Breast epithelium (tissue), 4 donors: ENCODE data around the gene SLC43A2. TPM values are rescaled to one million over a fixed set of nuclear protein-coding genes. Genes with fewer than 3 reads are reported as not detected.

Experiments
- DNase-seq, 2 donors: peaks; one replicate each; pipeline ENCODE4 v3.0.0-alpha.2; 2019; ENCODE audit warnings: low spot score in 2 of 2
- H3K27ac ChIP-seq, 2 donors: fragments of 200-600 bp; sonication (generic) in 1 of 2; one replicate each; pipeline ENCODE4 v1.5.1; 2016 to 2019; ENCODE audit warnings: mild to moderate bottlenecking in 1 of 2
- H3K27me3 ChIP-seq, 2 donors: fragments of 200-600 bp; sonication (generic) in 1 of 2; one replicate each; pipeline versions ENCODE4 v1.5.1 to v1.6.0; 2017 to 2019; ENCODE audit warnings: control low read depth in 1 of 2, mild to moderate bottlenecking in 1 of 2
- H3K36me3 ChIP-seq: fragments of 200-600 bp; one replicate; pipeline ENCODE4 v1.5.1; 2019
- H3K4me1 ChIP-seq, 2 donors: fragments of 200-600 bp; sonication (generic); one replicate each; pipeline ENCODE4 v1.5.1; 2016 to 2019; ENCODE audit warnings: control low read depth in 1 of 2
- H3K4me3 ChIP-seq, 3 donors: fragments of 200-600 bp; sonication (generic); 1 replicate in 2 of 3; 2 replicates in 1 of 3; pipeline ENCODE4 v1.5.1; 2016 to 2019; ENCODE audit warnings: mild to moderate bottlenecking in 3 of 3, moderate library complexity in 2 of 3
- H3K9me3 ChIP-seq, 2 donors: fragments of 200-600 bp; sonication (generic) in 1 of 2; one replicate each; pipeline ENCODE4 v1.5.1; 2016 to 2019; ENCODE audit warnings: control low read depth in 1 of 2
- POLR2A ChIP-seq: fragments of 450-650 bp; IDR thresholded peaks from one replicate; pipeline ENCODE4 v1.6.1; 2016; ENCODE audit warnings: antibody characterized with exemption, mild to moderate bottlenecking, moderate library complexity
- POLR2AphosphoS5 ChIP-seq, 3 donors: sonication (generic); formaldehyde crosslinking; IDR thresholded peaks; one replicate each; pipeline ENCODE4 v1.6.1; 2017; ENCODE audit warnings: antibody characterized with exemption in 3 of 3
- intact Hi-C: fragments of 100-400 bp; cut with DNase I; formaldehyde crosslinking; loops from one replicate; pipeline ENCODE4 v1.15.1; 2023; ENCODE audit warnings: low total_unique reads
- total RNA-seq, 3 donors: library from RNA; depleted of rRNA; stranded (reverse); fragments of >200 nt; gene quantifications; one replicate each; pipeline ENCODE4 v1.1.0, GENCODE V29; 2016
- TF ChIP-seq, protein P1 (sequence below), 3 donors: fragments of 450-650 bp; IDR thresholded peaks; one replicate each; pipeline ENCODE4 v1.5.1; 2016 to 2017; ENCODE audit warnings: antibody characterized with exemption in 3 of 3, mild to moderate bottlenecking in 3 of 3, moderate library complexity in 3 of 3

The SLC43A2 gene
- total RNA-seq, 3 donors from 2014 or later: 13.8 to 18.9 (median 14.9) TPM

- intact Hi-C loops: loop anchor here (5.0 kb wide), 1 partner anchor 57 kb away; no protein-coding TSS in a partner anchor
- DNase-seq: peak in 1 of 2 donors; percentile 57
- H3K27ac ChIP-seq: peak overlapping the region; percentile 90 to 99
- peak overlapping the region; percentile 63 to 84 (median 79) for H3K4me3 ChIP-seq
- H3K4me1 ChIP-seq: peaks cover 0 to 12% of the 10 kb centered on the region in 2 donors
- H3K9me3 ChIP-seq: no peaks in the 10 kb centered on the region
- H3K27me3 ChIP-seq: no peaks in the 10 kb centered on the region
- TF ChIP-seq, protein P1, sequence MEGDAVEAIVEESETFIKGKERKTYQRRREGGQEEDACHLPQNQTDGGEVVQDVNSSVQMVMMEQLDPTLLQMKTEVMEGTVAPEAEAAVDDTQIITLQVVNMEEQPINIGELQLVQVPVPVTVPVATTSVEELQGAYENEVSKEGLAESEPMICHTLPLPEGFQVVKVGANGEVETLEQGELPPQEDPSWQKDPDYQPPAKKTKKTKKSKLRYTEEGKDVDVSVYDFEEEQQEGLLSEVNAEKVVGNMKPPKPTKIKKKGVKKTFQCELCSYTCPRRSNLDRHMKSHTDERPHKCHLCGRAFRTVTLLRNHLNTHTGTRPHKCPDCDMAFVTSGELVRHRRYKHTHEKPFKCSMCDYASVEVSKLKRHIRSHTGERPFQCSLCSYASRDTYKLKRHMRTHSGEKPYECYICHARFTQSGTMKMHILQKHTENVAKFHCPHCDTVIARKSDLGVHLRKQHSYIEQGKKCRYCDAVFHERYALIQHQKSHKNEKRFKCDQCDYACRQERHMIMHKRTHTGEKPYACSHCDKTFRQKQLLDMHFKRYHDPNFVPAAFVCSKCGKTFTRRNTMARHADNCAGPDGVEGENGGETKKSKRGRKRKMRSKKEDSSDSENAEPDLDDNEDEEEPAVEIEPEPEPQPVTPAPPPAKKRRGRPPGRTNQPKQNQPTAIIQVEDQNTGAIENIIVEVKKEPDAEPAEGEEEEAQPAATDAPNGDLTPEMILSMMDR (IDR thresholded peaks at IDR 0.05): peak; percentile 41 to 71 (median 43)
- TF ChIP-seq POLR2AphosphoS5 (IDR thresholded peaks at IDR 0.05): no peak
- H3K36me3 ChIP-seq: no peaks in the 10 kb centered on the region
Observed at GRCh38 chr17:1629504-1630310, 1.1 kb upstream of the SLC43A2 start.

DNA sequence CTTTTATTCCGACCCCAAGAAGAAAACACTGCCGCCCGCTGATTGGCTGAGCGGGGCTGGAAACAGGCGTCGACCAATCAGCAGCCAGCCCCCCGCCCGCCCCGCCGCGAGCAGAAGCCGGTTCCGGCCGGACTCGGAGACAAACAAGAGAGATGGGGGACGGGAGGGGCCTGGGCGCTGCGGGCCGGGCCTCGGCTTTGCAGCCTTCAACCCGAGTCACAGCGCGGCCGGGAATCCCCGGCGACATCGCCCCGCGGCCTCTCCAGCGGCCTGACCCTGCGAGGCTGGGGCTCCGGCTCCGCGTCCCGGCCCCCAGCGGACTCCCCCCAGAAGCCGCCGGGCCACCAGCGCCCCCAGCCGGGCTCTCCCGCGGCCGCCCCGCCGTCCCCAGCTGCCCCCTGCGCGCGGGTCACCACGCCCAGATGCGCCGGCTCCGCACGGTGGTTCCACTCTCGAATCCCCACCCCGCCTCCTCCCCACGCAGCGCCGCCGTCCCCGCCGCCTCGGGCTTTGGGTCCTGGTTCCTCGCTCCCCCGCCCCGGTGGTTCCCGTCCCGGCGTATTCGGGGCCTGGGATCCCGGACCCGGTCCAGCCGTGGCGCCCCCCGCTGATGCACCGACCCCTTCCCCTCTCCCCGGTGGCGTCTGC lies 346 bp upstream of the SLC43A2 start:
- H3K36me3 ChIP-seq: no peaks in the 10 kb centered on the region
- no peaks in the 10 kb centered on the region for H3K9me3 ChIP-seq
- DNase-seq: peak; percentile 95 to 96
- H3K4me1 ChIP-seq: peaks cover 0 to 12% of the 10 kb centered on the region in 2 donors
- H3K27me3 ChIP-seq: no peaks in the 10 kb centered on the region
- peak overlapping the region; percentile 90 to 99 for H3K27ac ChIP-seq
- TF ChIP-seq POLR2A (peak; percentile 8), POLR2AphosphoS5 (IDR thresholded peaks at IDR 0.05) (no peak)
- TF ChIP-seq, protein P1 (IDR thresholded peaks at IDR 0.05): no peak
- intact Hi-C loops: loop anchor here (5.0 kb wide), 1 partner anchor 57 kb away; no protein-coding TSS in a partner anchor
- H3K4me3 ChIP-seq: peak overlapping the region; percentile 63 to 84 (median 79)

DNA sequence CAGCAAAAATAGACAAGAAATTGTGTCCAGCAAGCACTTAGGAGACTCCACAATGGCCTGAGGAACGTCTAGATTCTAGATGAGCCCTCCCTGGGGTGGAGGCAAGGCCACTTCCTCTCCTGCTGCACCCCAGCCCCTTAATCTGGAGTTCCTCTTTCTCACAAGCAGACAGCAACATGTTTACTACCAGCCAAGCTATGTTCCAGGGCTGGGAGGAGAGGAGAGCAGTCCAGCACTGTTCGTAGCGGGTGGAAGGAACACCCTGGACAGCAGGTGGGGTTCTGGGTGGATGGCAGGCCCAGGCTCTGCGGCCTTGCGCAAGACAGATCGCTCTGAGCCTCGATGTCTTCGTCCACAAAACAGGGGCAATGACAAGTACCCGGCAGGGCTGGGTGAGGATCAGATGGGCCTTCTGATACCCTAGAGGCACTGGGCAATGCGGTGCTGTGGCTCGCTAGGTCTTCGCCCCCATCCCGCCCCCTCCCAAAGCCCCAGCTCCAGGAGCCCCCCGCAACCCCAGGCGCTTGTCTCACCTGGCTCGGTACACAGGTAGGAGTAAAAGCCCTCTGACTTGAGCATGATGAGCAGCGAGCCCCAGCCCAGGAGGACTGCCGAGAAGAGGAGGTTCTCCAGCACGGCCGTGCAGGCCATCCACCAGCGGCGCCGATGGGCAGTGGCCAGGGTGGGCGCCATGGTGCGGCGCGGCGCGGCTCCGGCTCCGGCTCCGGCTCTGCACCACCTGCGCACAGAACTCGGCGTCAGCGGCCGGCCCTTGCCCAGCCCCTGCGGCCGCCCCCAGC lies 1.3 kb downstream of the SLC43A2 start:
- Histone ChIP-seq H3K9me3 (no peaks in the 10 kb centered on the region), H3K27ac (peak overlapping the region; percentile 90 to 99), H3K27me3 (no peaks in the 10 kb centered on the region), H3K4me1 (peaks cover 0 to 12% of the 10 kb centered on the region in 2 donors), H3K36me3 (no peaks in the 10 kb centered on the region), H3K4me3 (peak overlapping the region; percentile 63 to 84 (median 79))
- intact Hi-C loops: loop anchor here (5.0 kb wide), 1 partner anchor 55 kb away; no protein-coding TSS in a partner anchor
- TF ChIP-seq, protein P1 (IDR thresholded peaks at IDR 0.05): no peak
- peak in 1 of 3 donors; percentile 23 for TF ChIP-seq POLR2AphosphoS5 (IDR thresholded peaks at IDR 0.05)
- TF ChIP-seq POLR2A: no peak
- DNase-seq: no peak

- Histone ChIP-seq H3K4me3 (peak overlapping the region in 2 of 3 donors; percentile 13 to 79), H3K4me1 (peaks cover 0 to 12% of the 10 kb centered on the region in 2 donors), H3K9me3 (no peaks in the 10 kb centered on the region), H3K27ac (peak overlapping the region; percentile 90 to 99), H3K36me3 (no peaks in the 10 kb centered on the region), H3K27me3 (no peaks in the 10 kb centered on the region)
- intact Hi-C loops: loop anchor here (5.0 kb wide), 1 partner anchor 54 kb away; no protein-coding TSS in a partner anchor
- no peak for TF ChIP-seq POLR2AphosphoS5 (IDR thresholded peaks at IDR 0.05)
- TF ChIP-seq, protein P1 (IDR thresholded peaks at IDR 0.05): no peak
- no peak for TF ChIP-seq POLR2A
- DNase-seq: no peak
Observed at GRCh38 chr17:1626333-1626732, 2.3 kb downstream of the SLC43A2 start.
